ENCODE results near the gene LINGO4.

Gene LINGO4

GRCh38 chr1:151805066-151805820 lies at the start of gene LINGO4:
LINGO4 (minus strand) TSS chr1:151805419; CDS start chr1:151802704, 2,715 bp downstream.
- no peak for DNase-seq

GRCh38 chr1:151854658-151855057 lies 49.4 kb upstream of the LINGO4 start:
- no peak for DNase-seq

GRCh38 chr1:151853411-151853943 lies 48.3 kb upstream of the LINGO4 start, which contains the start of gene THEM5:
THEM5 (minus strand) TSS chr1:151853712; CDS start chr1:151853565, 147 bp downstream.
- DNase-seq: no peak

GRCh38 chr1:151852733-151853132 lies 47.5 kb upstream of the LINGO4 start:
- no peak for DNase-seq

- no peak for DNase-seq
These were observed 46.7 kb upstream of the LINGO4 start for GRCh38 chr1:151851886-151852285.

GRCh38 chr1:151849871-151850270 lies 44.7 kb upstream of the LINGO4 start:
- no peak for DNase-seq

GRCh38 chr1:151849126-151849525 lies 43.9 kb upstream of the LINGO4 start:
- no peak for DNase-seq

- no peak for DNase-seq
These were observed 42.8 kb upstream of the LINGO4 start for GRCh38 chr1:151847867-151848596.

GRCh38 chr1:151846686-151847237 lies 41.5 kb upstream of the LINGO4 start:
- DNase-seq: no peak

- no peak for DNase-seq
These were observed 40.9 kb upstream of the LINGO4 start for GRCh38 chr1:151846062-151846568.

GRCh38 chr1:151843398-151843797 lies 38.2 kb upstream of the LINGO4 start:
- no peak for DNase-seq

GRCh38 chr1:151841141-151841540 lies 35.9 kb upstream of the LINGO4 start:
- no peak for DNase-seq

- no peak for DNase-seq
These were observed 35.2 kb upstream of the LINGO4 start for GRCh38 chr1:151840421-151840820.

GRCh38 chr1:151839457-151840403 lies 34.5 kb upstream of the LINGO4 start, which contains the start of gene C2CD4D:
C2CD4D (minus strand) TSS chr1:151839820; CDS start chr1:151838989, 831 bp downstream.
- DNase-seq: peak; percentile 66

- DNase-seq: no peak
These were observed 33.8 kb upstream of the LINGO4 start for GRCh38 chr1:151839082-151839412.

- peak; percentile 53 for DNase-seq
These were observed 33.2 kb upstream of the LINGO4 start for GRCh38 chr1:151838222-151839081.

- no peak for DNase-seq
These were observed 32.6 kb upstream of the LINGO4 start for GRCh38 chr1:151837884-151838221.

GRCh38 chr1:151837197-151837596 lies 32.0 kb upstream of the LINGO4 start:
- DNase-seq: no peak

GRCh38 chr1:151835596-151835995 lies 30.4 kb upstream of the LINGO4 start:
- DNase-seq: no peak

- no peak for DNase-seq
These were observed 29.0 kb upstream of the LINGO4 start for GRCh38 chr1:151834239-151834638.

- DNase-seq: no peak
These were observed 28.1 kb upstream of the LINGO4 start for GRCh38 chr1:151833172-151833900.

Data from activated naive CD4-positive, alpha-beta T cell treated with anti-CD3 and anti-CD28 coated beads, Interleukin-2, amount 50 U/mL, for 16 hours (primary cell).